Measurements from ENCODE around the gene PFKM.

PFKM gene

GRCh38 chr12:48183876-48184548, 64.8 kb downstream of the PFKM start:
- TF ChIP-seq CTCF (IDR thresholded peaks at IDR 0.05; ENCODE audit: control insufficient read depth, insufficient read depth, low read depth, low read length, missing control alignments), result no peak
- peak overlapping the region; percentile 64 for H3K4me3 ChIP-seq (ENCODE audit: control insufficient read depth, low read depth, low read length)
- no peak for DNase-seq (ENCODE audit: low read depth)

- no peak for TF ChIP-seq CTCF (IDR thresholded peaks at IDR 0.05; ENCODE audit: control insufficient read depth, insufficient read depth, low read depth, low read length, missing control alignments)
- DNase-seq (ENCODE audit: low read depth), result no peak
- no peak overlapping the region; the same call in 1 of the 2 replicates for H3K4me3 ChIP-seq (ENCODE audit: control insufficient read depth, low read depth, low read length)
These were observed 65.4 kb downstream of the PFKM start for GRCh38 chr12:48184549-48184922.

DNA sequence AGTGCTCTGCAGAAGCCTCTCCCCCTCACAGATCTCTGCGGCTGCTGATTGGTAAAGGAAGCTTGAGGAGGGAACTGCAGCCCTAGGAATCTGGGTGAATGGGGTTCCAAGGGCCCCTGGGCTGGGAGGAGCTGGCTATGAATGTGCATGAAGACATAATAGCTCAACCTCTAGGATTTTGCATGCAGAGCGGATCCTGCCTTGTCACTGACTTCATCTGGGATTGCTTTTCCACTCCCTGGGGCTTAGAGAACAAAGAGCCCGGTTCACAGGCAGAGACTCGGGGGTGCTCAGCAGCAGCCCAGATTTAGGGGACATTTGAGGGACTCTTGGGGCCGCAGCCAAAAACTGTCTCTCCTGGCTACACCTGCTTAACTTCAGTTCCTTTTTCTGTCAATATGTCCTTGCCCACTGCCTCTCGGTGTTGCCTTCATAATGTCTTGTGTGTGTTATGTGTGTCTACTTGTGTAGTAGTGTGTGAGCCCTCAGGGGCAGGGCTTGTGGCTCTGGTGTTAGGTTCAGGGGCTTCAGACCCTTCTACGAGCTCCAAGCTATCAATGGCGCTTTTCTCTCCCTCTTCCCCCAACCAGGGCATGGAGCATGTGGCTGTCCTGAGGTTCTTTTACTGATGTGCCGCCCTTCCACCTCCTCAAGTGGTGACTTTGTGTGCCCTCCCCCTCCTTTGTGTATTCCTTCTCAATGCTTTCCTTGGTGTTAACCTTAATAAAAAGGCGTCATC, 66.2 kb downstream of the PFKM start:
- H3K4me3 ChIP-seq (ENCODE audit: control insufficient read depth, low read depth, low read length), result no peak overlapping the region
- no peak for TF ChIP-seq CTCF (IDR thresholded peaks at IDR 0.05; ENCODE audit: control insufficient read depth, insufficient read depth, low read depth, low read length, missing control alignments)
- no peak for DNase-seq (ENCODE audit: low read depth)

GRCh38 chr12:48187916-48188695, 68.9 kb downstream of the PFKM start:
- TF ChIP-seq CTCF (IDR thresholded peaks at IDR 0.05; ENCODE audit: control insufficient read depth, insufficient read depth, low read depth, low read length, missing control alignments), result no peak
- no peak overlapping the region for H3K4me3 ChIP-seq (ENCODE audit: control insufficient read depth, low read depth, low read length)
- no peak for DNase-seq (ENCODE audit: low read depth)

DNA sequence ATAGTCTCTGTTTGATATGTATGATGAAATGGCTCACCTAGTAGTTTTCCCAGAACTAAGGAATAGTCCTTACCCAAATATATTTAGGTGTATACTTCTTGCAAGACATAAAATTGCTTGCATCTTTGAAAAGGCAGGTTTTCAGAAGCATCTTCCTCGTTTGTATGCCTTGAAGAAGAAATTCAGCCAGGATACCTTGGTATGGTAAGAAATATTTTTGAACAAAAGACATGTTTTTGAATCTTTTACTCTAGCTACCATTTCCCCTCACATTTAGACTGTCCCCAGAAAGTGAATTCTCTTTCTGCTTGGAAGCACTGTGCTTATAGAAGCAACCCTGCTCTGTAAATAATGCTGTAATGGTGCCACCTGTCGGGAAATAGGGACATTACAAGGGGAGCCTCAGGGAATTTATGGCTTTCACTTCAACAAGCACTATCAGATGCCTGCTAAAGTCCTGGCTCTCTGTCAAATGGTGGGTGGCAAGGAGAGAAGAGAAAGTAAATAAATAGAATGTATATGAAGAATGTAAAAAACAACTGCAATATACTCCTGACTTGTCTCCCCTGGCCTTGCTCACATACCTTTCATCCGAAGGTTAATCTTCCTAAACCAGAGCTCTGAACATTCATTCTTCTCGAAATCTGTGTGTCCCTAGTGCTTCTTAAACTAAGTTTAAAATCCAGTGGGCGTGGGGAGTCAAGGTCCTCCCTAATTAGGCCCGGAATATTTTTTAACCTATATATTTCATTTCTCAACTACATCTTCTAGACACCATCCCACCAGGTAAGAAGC, 70.4 kb downstream of the PFKM start:
- DNase-seq (ENCODE audit: low read depth), result no peak
- no peak overlapping the region for H3K4me3 ChIP-seq (ENCODE audit: control insufficient read depth, low read depth, low read length)
- TF ChIP-seq CTCF (IDR thresholded peaks at IDR 0.05; ENCODE audit: control insufficient read depth, insufficient read depth, low read depth, low read length, missing control alignments), result peak; percentile 88

DNA sequence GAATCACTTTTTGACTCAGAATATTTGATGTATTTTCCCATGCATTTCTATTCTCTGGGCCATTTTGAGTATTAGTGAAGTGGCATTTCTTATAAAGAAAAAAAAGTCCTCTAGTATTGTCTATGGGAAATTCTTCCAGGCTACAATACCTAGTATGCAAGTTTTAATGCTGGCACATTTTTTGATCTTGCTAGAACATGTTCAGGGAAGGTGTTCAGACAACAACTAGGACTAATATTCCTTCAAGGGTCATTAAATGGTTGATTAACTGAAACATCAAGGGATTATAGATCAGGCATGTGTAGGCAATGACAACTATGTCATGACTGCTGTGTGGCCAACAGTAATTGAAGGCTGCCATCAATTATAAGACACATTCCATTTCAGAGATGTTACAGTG, 71.9 kb downstream of the PFKM start:
- H3K4me3 ChIP-seq (ENCODE audit: control insufficient read depth, low read depth, low read length), result no peak overlapping the region
- TF ChIP-seq CTCF (IDR thresholded peaks at IDR 0.05; ENCODE audit: control insufficient read depth, insufficient read depth, low read depth, low read length, missing control alignments), result no peak
- no peak for DNase-seq (ENCODE audit: low read depth)
